ENCODE measurements around the gene ZMYND11. TPM values are rescaled to one million over a fixed set of nuclear protein-coding genes. Genes with fewer than 3 reads are reported as not detected.

ZMYND11 gene
- total and polyA plus RNA-seq, 8 donors, result 11.9 to 288 (median 42.4) TPM

DNA sequence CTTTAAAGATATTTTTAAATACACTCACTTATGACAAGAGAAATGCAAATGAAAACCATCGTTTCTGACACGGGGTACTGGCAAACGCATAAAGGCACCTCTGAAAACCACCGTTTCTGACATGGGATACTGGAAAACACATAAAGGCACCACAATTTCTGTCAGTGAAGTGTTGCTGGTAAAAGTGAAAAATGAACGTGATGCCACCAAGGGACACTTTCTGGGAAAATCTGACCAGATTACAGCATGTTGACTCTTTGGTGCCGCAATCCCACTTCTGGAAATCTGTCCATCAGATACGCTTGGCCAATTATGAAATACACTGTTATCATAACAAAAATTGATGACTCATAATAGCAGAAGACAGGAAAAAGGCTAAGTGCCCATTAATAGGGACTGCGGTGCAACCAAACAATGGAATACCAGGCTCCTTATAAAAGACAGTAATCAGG is 131.7 kb downstream of the ZMYND11 start:
- H3K36me3 ChIP-seq, result no peaks in the 10 kb centered on the region
- 52 to 68% (median 67%) methylated on average over 8 of the region's 8 CpGs for WGBS, 5 donors

DNA sequence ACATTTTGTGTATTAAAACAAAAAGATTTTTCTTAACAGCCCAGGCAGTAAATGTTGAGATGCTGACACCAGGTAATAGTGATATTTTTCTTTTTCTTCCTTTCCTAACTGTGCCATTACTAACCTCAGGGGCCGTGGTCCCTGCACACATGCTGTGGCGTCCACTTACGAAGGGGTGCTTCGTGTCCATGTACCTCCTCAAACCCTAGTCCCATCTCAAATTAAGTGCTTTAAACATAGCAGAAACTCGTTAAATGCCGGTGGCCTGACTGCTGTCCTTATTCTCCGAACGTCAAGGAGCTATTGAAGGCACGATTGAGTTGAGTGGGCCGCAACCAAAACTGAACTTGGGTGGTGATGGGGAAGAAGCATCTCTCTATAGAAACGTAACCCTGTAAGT is 132.4 kb downstream of the ZMYND11 start:
- TF ChIP-seq POLR2AphosphoS5 (IDR thresholded peaks at IDR 0.05) (no peak), EP300 (IDR thresholded peaks at IDR 0.05) (no peak), POLR2A (IDR thresholded peaks at IDR 0.05) (no peak)
- no peak for DNase-seq
- WGBS, 5 donors, result 91 to 95% (median 94%) methylated on average over 11 of the region's 11 CpGs
- Histone ChIP-seq H3K27me3 (no peaks in the 10 kb centered on the region), H3K36me3 (peaks cover 0 to 6% (median 0%) of the 10 kb centered on the region in 4 donors), H3K4me1 (no peaks in the 10 kb centered on the region), H3K4me3 (no peak overlapping the region), H3K9me3 (no peaks in the 10 kb centered on the region), H3K27ac (no peak overlapping the region)
- intact Hi-C loops (cut with DNase I; ENCODE audit: low total_unique reads), result no loop called here

More for the DNA sequence above, 131.7 kb downstream of the ZMYND11 start:
- TF ChIP-seq POLR2A (IDR thresholded peaks at IDR 0.05), result no peak
- TF ChIP-seq, protein P1, sequence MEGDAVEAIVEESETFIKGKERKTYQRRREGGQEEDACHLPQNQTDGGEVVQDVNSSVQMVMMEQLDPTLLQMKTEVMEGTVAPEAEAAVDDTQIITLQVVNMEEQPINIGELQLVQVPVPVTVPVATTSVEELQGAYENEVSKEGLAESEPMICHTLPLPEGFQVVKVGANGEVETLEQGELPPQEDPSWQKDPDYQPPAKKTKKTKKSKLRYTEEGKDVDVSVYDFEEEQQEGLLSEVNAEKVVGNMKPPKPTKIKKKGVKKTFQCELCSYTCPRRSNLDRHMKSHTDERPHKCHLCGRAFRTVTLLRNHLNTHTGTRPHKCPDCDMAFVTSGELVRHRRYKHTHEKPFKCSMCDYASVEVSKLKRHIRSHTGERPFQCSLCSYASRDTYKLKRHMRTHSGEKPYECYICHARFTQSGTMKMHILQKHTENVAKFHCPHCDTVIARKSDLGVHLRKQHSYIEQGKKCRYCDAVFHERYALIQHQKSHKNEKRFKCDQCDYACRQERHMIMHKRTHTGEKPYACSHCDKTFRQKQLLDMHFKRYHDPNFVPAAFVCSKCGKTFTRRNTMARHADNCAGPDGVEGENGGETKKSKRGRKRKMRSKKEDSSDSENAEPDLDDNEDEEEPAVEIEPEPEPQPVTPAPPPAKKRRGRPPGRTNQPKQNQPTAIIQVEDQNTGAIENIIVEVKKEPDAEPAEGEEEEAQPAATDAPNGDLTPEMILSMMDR (IDR thresholded peaks at IDR 0.05), result no peak
- Histone ChIP-seq H3K4me1 (no peaks in the 10 kb centered on the region), H3K9me3 (no peaks in the 10 kb centered on the region), H3K27ac (no peak overlapping the region), H3K27me3 (no peaks in the 10 kb centered on the region), H3K4me3 (no peak overlapping the region)
- no peak for DNase-seq
- intact Hi-C loops (cut with DNase I; ENCODE audit: low total_unique reads), result no loop called here

- DNase-seq, result no peak
- intact Hi-C loops (cut with DNase I; ENCODE audit: low total_unique reads), result no loop called here
- H3K4me1 ChIP-seq, result no peaks in the 10 kb centered on the region
- H3K27ac ChIP-seq, result no peak overlapping the region
- H3K4me3 ChIP-seq, result no peak overlapping the region
- H3K36me3 ChIP-seq, result peaks cover 0 to 12% (median 2%) of the 10 kb centered on the region in 4 donors
- no peaks in the 10 kb centered on the region for H3K27me3 ChIP-seq
- no peaks in the 10 kb centered on the region for H3K9me3 ChIP-seq
- WGBS, 5 donors, result 74 to 82% (median 77%) methylated on average over 10 of the region's 10 CpGs
- TF ChIP-seq, protein P1 (IDR thresholded peaks at IDR 0.05), result no peak
- TF ChIP-seq POLR2AphosphoS5 (IDR thresholded peaks at IDR 0.05), result no peak
- TF ChIP-seq EP300 (IDR thresholded peaks at IDR 0.05), result no peak
- TF ChIP-seq POLR2A (IDR thresholded peaks at IDR 0.05), result no peak
Observed at GRCh38 chr10:269440-270074, 134.3 kb downstream of the ZMYND11 start.

DNA sequence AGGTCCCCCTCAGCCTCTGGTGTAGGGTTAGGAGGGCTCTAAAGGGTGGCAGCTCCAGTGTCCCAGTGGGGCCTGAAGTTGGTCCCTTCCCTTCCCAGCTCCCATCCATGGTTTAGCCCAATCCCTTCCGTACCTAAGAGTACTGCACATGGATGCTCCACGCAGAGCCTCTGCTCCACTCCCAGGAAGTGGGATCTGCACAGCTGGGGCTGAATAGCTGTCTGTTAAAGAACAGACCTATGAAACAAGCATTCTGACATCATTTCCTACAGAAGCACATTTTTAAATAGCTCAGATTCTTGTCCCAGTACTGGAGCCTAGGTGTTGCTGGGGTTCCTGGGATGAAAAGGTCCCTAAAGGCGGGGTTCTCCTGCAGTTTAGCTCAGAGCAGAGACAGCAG is 135.9 kb downstream of the ZMYND11 start:
- no peaks in the 10 kb centered on the region for H3K4me1 ChIP-seq
- no peak overlapping the region for H3K27ac ChIP-seq
- 64 to 92% (median 77%) methylated on average over 3 of the region's 3 CpGs for WGBS, 5 donors
- H3K4me3 ChIP-seq, result no peak overlapping the region
- no peaks in the 10 kb centered on the region for H3K9me3 ChIP-seq
- H3K36me3 ChIP-seq, result peaks cover 0 to 27% (median 16%) of the 10 kb centered on the region in 4 donors
- no peak for DNase-seq
- no peaks in the 10 kb centered on the region for H3K27me3 ChIP-seq
- TF ChIP-seq POLR2AphosphoS5 (IDR thresholded peaks at IDR 0.05) (no peak), EP300 (IDR thresholded peaks at IDR 0.05) (no peak), POLR2A (IDR thresholded peaks at IDR 0.05) (no peak)
- TF ChIP-seq, protein P1 (IDR thresholded peaks at IDR 0.05), result no peak
- intact Hi-C loops (cut with DNase I; ENCODE audit: low total_unique reads), result no loop called here

DNA sequence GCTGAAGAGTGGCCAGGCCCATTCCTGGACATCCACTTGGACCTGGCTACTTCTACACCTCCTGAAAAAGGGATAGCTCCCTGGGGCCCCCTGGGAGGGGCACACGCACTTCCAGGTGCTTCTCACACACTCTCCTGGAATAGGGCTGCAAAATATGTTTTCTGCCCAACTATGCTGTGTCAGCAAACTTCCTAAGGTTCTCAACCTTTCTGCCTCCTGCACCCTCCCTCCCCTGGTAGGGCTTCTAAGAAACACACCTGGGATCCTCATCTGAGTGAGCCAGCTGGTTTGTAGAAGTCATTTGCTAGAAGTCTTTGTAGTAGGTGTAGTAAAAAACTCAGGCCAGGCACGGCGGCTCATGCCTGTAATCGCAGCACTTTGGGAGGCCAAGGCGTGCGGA is 136.5 kb downstream of the ZMYND11 start:
- DNase-seq, result peak in 1 of 2 donors; percentile 9

More for the DNA sequence above, 136.5 kb downstream of the ZMYND11 start:
- WGBS, 5 donors, result 95 to 99% (median 97%) methylated on average over 6 of the region's 6 CpGs
- Histone ChIP-seq H3K27me3 (no peaks in the 10 kb centered on the region), H3K36me3 (peaks cover 0 to 30% (median 18%) of the 10 kb centered on the region in 4 donors), H3K4me3 (no peak overlapping the region), H3K4me1 (no peaks in the 10 kb centered on the region), H3K27ac (no peak overlapping the region), H3K9me3 (no peaks in the 10 kb centered on the region)
- no peak for TF ChIP-seq POLR2A (IDR thresholded peaks at IDR 0.05)
- TF ChIP-seq, protein P1 (IDR thresholded peaks at IDR 0.05), result no peak
- no peak for TF ChIP-seq EP300 (IDR thresholded peaks at IDR 0.05)
- no peak for TF ChIP-seq POLR2AphosphoS5 (IDR thresholded peaks at IDR 0.05)
- intact Hi-C loops (cut with DNase I; ENCODE audit: low total_unique reads), result no loop called here

Measured in stomach (tissue), 9 donors.